GM21390 (cell line): ENCODE data around the gene PTPN6.
A peak's percentile ranks its signal among the peaks of the same experiment; 100 is the strongest.

ENCODE experiments used
- ATAC-seq: cut with Tn5 transposase; IDR thresholded peaks from one replicate; pipeline ENCODE4 v1.9.1; 2021; ENCODE audit not compliant: unreplicated experiment

PTPN6 gene

GRCh38 chr12:6954316-6955107, 3.4 kb downstream of the PTPN6 start:
- ATAC-seq, result no peak

- no peak for ATAC-seq
These were observed 4.2 kb downstream of the PTPN6 start for GRCh38 chr12:6955108-6956020.

GRCh38 chr12:6956021-6956727, 5.0 kb downstream of the PTPN6 start:
- ATAC-seq, result no peak

GRCh38 chr12:6957151-6957701, 6.1 kb downstream of the PTPN6 start:
- no peak for ATAC-seq

GRCh38 chr12:6957741-6958608, 6.8 kb downstream of the PTPN6 start:
- ATAC-seq, result no peak

GRCh38 chr12:6958609-6959057, 7.5 kb downstream of the PTPN6 start:
- no peak for ATAC-seq

- peak; percentile 50 for ATAC-seq
These were observed 8.1 kb downstream of the PTPN6 start for GRCh38 chr12:6959058-6959804.

- no peak for ATAC-seq
These were observed 8.8 kb downstream of the PTPN6 start for GRCh38 chr12:6959805-6960592.

- ATAC-seq, result no peak
These were observed 9.6 kb downstream of the PTPN6 start for GRCh38 chr12:6960593-6961277.

GRCh38 chr12:6961278-6961694, 10.1 kb downstream of the PTPN6 start:
- no peak for ATAC-seq

- no peak for ATAC-seq
These were observed 10.6 kb downstream of the PTPN6 start for GRCh38 chr12:6961695-6962284.

- no peak for ATAC-seq
These were observed 11.3 kb downstream of the PTPN6 start for GRCh38 chr12:6962285-6963015.

GRCh38 chr12:6963016-6963731, 12.0 kb downstream of the PTPN6 start:
- no peak for ATAC-seq

GRCh38 chr12:6963791-6964413, 12.7 kb downstream of the PTPN6 start:
- ATAC-seq, result no peak

- no peak for ATAC-seq
These were observed 13.5 kb downstream of the PTPN6 start for GRCh38 chr12:6964605-6965025.
